ENCODE measurements around the gene ABHD14A.

DNA sequence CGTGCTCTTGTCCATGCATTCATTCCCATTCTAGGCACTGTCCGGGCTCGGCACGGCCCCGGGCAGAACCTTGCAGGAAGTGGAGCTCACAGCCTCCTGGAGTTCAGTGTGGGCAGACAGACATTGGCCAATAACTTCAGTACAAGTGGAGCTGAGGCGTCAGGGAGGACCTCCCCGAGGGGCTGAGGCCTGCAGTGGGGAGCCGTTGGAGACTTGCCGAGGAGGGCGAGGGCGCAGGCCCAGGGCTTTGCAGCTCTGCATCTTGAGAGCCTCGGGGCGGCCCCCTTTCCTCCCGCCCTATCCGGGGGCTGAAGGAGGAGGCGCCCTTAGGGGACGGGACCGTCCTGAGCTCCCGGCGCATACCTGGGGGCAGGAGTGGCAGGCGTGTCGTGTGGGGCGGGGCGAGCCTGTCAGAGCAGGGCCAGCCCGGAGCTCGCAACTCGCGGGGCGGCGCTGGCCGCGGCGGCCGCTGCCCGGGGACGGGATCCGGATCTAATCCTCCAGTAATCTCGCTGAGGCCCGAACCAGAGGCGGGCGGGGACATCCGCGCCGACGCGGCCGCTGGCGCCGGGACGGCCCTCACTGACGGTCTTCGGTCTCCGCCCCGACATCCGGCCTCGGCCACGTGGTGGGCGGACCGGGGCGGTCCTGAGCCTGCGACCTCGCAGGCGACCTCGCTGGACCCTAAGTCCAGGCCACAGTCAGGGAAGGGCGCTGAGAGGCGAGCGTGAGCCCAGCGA is 8.1 kb downstream of the ABHD14A start, which contains the start of gene ACY1:
- TF ChIP-seq, protein P1, sequence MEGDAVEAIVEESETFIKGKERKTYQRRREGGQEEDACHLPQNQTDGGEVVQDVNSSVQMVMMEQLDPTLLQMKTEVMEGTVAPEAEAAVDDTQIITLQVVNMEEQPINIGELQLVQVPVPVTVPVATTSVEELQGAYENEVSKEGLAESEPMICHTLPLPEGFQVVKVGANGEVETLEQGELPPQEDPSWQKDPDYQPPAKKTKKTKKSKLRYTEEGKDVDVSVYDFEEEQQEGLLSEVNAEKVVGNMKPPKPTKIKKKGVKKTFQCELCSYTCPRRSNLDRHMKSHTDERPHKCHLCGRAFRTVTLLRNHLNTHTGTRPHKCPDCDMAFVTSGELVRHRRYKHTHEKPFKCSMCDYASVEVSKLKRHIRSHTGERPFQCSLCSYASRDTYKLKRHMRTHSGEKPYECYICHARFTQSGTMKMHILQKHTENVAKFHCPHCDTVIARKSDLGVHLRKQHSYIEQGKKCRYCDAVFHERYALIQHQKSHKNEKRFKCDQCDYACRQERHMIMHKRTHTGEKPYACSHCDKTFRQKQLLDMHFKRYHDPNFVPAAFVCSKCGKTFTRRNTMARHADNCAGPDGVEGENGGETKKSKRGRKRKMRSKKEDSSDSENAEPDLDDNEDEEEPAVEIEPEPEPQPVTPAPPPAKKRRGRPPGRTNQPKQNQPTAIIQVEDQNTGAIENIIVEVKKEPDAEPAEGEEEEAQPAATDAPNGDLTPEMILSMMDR (IDR thresholded peaks at IDR 0.05): no peak
- no peak for TF ChIP-seq POLR2A (IDR thresholded peaks at IDR 0.05)

Measured in testis (tissue), 2 donors.